Neural cell (in vitro differentiated cells): ENCODE data around the gene FAM117A. TPM values are rescaled to one million over a fixed set of nuclear protein-coding genes. Genes with fewer than 3 reads are reported as not detected.

Experiments used
- H2AFZ ChIP-seq: fragments of 200-600, 300-800 bp; sonication (generic), shearing (Covaris generic); 2 replicates; pipeline ENCODE4 v1.6.0; 2014; ENCODE audit warnings: low read depth, mild to moderate bottlenecking, antibody characterized with exemption, low read length, moderate library complexity
- H3F3A ChIP-seq: fragments of 200-600 bp; shearing (Covaris generic); 2 replicates; pipeline ENCODE4 v1.6.1; 2016; ENCODE audit warnings: mild to moderate bottlenecking, moderate library complexity, mixed read lengths, antibody characterized with exemption, low read length; ENCODE audit not compliant: insufficient read depth, poor library complexity, severe bottlenecking
- H3K27ac ChIP-seq: fragments of 200-600, 300-800 bp; sonication (generic), shearing (Covaris generic); 2 replicates; pipeline ENCODE4 v1.5.1; 2014; ENCODE audit warnings: mild to moderate bottlenecking, low read length, moderate library complexity
- H3K27me3 ChIP-seq: fragments of 300-800, 200-600 bp; sonication (generic), shearing (Covaris generic); 2 replicates; pipeline ENCODE4 v1.6.0; 2014; ENCODE audit warnings: mild to moderate bottlenecking, low read depth, low read length, moderate library complexity; ENCODE audit not compliant: insufficient read depth
- H3K36me3 ChIP-seq: fragments of 300-800, 200-600 bp; sonication (generic), shearing (Covaris generic); 2 replicates; pipeline ENCODE4 v1.5.1; 2014; ENCODE audit warnings: mild to moderate bottlenecking, antibody characterized with exemption, low read length, moderate library complexity; ENCODE audit not compliant: insufficient read depth
- H3K4me2 ChIP-seq: fragments of 300-800, 200-600 bp; sonication (generic), shearing (Covaris generic); 2 replicates; pipeline ENCODE4 v1.6.0; 2014; ENCODE audit warnings: mild to moderate bottlenecking, low read length
- H3K4me3 ChIP-seq: fragments of 300-800, 200-600 bp; sonication (generic), shearing (Covaris generic); 2 replicates; pipeline ENCODE4 v1.5.1; 2014; ENCODE audit warnings: mild to moderate bottlenecking, low read length, moderate library complexity
- H3K79me2 ChIP-seq: fragments of 200-600 bp; shearing (Covaris generic); replicated peaks from 2 replicates; pipeline ENCODE4 v1.6.0; 2014; ENCODE audit warnings: mild to moderate bottlenecking, low read length, moderate library complexity; ENCODE audit not compliant: insufficient read depth
- H3K9ac ChIP-seq: fragments of 300-800, 200-600 bp; sonication (generic), shearing (Covaris generic); 2 replicates; pipeline ENCODE4 v1.6.1; 2016; ENCODE audit warnings: mild to moderate bottlenecking, low read length, mixed read lengths
- H3K9me2 ChIP-seq: fragments of 200-600 bp; shearing (Covaris generic); 2 replicates; pipeline ENCODE4 v1.6.1; 2016; ENCODE audit warnings: mild to moderate bottlenecking, low read length, mixed read lengths; ENCODE audit not compliant: insufficient read depth
- H3K9me3 ChIP-seq: fragments of 200-600, 300-800 bp; sonication (generic), shearing (Covaris generic); 2 replicates; pipeline ENCODE4 v1.6.1; 2016; ENCODE audit warnings: mild to moderate bottlenecking, mixed run types, low read length, moderate library complexity, mixed read lengths
- H4K20me1 ChIP-seq: fragments of 200-600 bp; shearing (Covaris generic); 2 replicates; pipeline ENCODE4 v1.6.1; 2016; ENCODE audit warnings: mild to moderate bottlenecking, mixed run types; ENCODE audit not compliant: insufficient read depth
- CTCF ChIP-seq: fragments of 450-650 bp; IDR thresholded peaks from 2 replicates; pipeline ENCODE4 v1.5.1; 2014; ENCODE audit warnings: antibody characterized with exemption, mild to moderate bottlenecking, moderate library complexity; ENCODE audit not compliant: poor library complexity, severe bottlenecking
- EP300 ChIP-seq: fragments of 450-650 bp; conservative IDR thresholded peaks from 2 replicates; pipeline ENCODE4 v1.6.1; 2014; ENCODE audit warnings: antibody characterized with exemption, mild to moderate bottlenecking, moderate library complexity; ENCODE audit not compliant: poor library complexity, severe bottlenecking
- EZH2 ChIP-seq: fragments of 200-600, 300-800 bp; shearing (Covaris generic), sonication (generic); IDR thresholded peaks from 2 replicates; pipeline ENCODE4 v1.6.1; 2014; ENCODE audit warnings: antibody characterized with exemption, low read length, borderline replicate concordance, mild to moderate bottlenecking; ENCODE audit not compliant: insufficient read depth, poor library complexity, severe bottlenecking
- MXI1 ChIP-seq: fragments of 450-650 bp; conservative IDR thresholded peaks from 2 replicates; pipeline ENCODE4 v1.6.1; 2014; ENCODE audit warnings: antibody characterized with exemption, mild to moderate bottlenecking; ENCODE audit not compliant: poor library complexity, severe bottlenecking
- POLR2AphosphoS5 ChIP-seq: IDR thresholded peaks from 2 replicates; pipeline ENCODE4 v1.6.1; 2012
- RAD21 ChIP-seq: fragments of 450-650 bp; conservative IDR thresholded peaks from 2 replicates; pipeline ENCODE4 v1.6.1; 2014; ENCODE audit warnings: antibody characterized with exemption, mild to moderate bottlenecking, moderate library complexity
- REST ChIP-seq: IDR thresholded peaks from 2 replicates; pipeline ENCODE4 v1.6.1; 2012; ENCODE audit warnings: borderline replicate concordance
- SMC3 ChIP-seq: fragments of 450-650 bp; conservative IDR thresholded peaks from 2 replicates; pipeline ENCODE4 v1.6.1; 2014; ENCODE audit warnings: antibody characterized with exemption, mild to moderate bottlenecking, moderate library complexity; ENCODE audit not compliant: poor library complexity
- TAF1 ChIP-seq: IDR thresholded peaks from 2 replicates; pipeline ENCODE4 v1.6.1; 2012; ENCODE audit warnings: low read depth
- polyA plus RNA-seq: library from polyadenylated mRNA; depleted of rRNA; stranded (reverse); fragments of >200 nt; gene quantifications from 2 replicates; pipeline ENCODE4 v1.2.3, GENCODE V29; 2014

The FAM117A gene
- polyA plus RNA-seq, 1 donor from 2014 or later, result 3.7 TPM

- no peak for TF ChIP-seq POLR2AphosphoS5
- no peak overlapping the region for H3K4me2 ChIP-seq
- no peaks in the 10 kb centered on the region for H3K9me2 ChIP-seq
- H3K9me3 ChIP-seq, result no peaks in the 10 kb centered on the region
- H3K79me2 ChIP-seq, result no peaks in the 10 kb centered on the region
- no peak overlapping the region for H2AFZ ChIP-seq
- H3K9ac ChIP-seq, result no peak overlapping the region
- no peaks in the 10 kb centered on the region for H3K27me3 ChIP-seq
- no peak overlapping the region for H3K27ac ChIP-seq
- no peaks in the 10 kb centered on the region for H3F3A ChIP-seq
- H3K4me3 ChIP-seq, result no peak overlapping the region
- no peaks in the 10 kb centered on the region for H4K20me1 ChIP-seq
- no peaks in the 10 kb centered on the region for H3K36me3 ChIP-seq
Observed at GRCh38 chr17:49757151-49757777, 6.7 kb downstream of the FAM117A start.

- H3K27me3 ChIP-seq, result no peaks in the 10 kb centered on the region
- H3K27ac ChIP-seq, result no peak overlapping the region
- TF ChIP-seq POLR2AphosphoS5 (no peak), SMC3 (no peak), REST (no peak), EP300 (no peak), TAF1 (no peak), RAD21 (no peak), EZH2 (no peak), CTCF (no peak), MXI1 (no peak)
- H4K20me1 ChIP-seq, result no peaks in the 10 kb centered on the region
- H2AFZ ChIP-seq, result no peak overlapping the region
- no peak overlapping the region for H3K9ac ChIP-seq
- H3F3A ChIP-seq, result no peaks in the 10 kb centered on the region
- no peaks in the 10 kb centered on the region for H3K9me2 ChIP-seq
- no peak overlapping the region for H3K4me2 ChIP-seq
- no peaks in the 10 kb centered on the region for H3K36me3 ChIP-seq
- H3K9me3 ChIP-seq, result no peaks in the 10 kb centered on the region
- no peak overlapping the region for H3K4me3 ChIP-seq
- no peaks in the 10 kb centered on the region for H3K79me2 ChIP-seq
Observed at GRCh38 chr17:49756323-49757150, 7.4 kb downstream of the FAM117A start.
